HG03558 (cell line): ENCODE data around the gene FBXO34.

Source experiments
- ATAC-seq: cut with Tn5 transposase; IDR thresholded peaks from one replicate; pipeline ENCODE4 v1.9.1; 2021; ENCODE audit warnings: moderate number of reproducible peaks; ENCODE audit not compliant: unreplicated experiment; ENCODE audit errors: extremely low read depth

The FBXO34 gene

DNA sequence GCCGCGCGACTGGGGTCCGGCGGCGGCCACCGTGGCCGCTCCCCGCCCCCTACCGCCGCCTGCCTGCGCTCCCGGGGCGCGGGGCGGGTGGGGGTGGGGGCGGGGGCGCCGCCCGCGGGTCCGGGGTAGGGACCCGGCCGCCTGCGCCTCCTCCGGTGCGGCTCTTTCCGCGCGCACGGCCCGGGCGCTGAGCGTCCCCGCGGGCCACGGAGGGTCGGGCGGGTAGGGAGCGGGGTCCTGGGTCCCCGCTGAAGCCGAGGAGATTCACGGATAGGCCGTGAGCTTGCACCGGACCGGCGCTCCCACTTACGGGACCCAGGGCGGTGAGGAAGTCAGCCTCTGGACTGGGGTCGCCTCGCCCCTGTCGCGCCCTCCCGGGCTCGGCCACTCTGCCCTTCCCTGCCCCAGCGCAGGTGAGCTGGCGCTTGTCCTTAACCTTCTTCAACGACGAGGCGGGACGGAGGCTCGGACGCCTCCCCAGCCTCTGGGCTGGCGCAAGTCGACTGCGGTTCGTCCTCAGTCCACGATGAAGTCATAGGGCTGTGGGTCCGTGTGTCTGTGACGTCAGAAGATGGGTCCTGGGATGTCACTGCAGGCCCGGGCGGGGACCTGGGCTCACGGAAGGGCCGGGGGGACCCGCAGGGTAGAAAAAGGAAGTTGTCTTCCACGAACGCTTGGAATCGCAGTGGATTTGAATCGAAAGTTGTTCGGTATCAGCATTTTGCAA lies 514 bp downstream of the FBXO34 start:
- peak; percentile 21 for ATAC-seq

DNA sequence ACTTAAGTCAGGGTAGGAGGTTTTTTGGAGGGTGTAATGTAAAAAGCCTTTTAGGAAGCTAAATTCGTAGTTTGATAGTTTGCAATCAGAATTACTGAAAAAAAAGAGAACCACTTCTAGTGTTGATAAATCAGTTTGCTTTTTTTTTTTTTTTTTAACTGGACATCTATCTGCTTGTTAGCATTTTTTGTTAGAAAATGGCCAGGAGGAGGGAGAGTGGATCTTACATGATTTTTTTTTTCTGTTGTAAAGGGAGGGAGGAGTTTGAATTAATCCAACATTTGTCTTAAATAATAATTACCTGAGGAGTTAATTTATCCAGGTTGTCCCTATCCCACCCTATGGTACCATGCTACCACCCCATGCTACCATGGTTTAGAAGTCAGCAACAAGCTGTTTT lies 1.2 kb downstream of the FBXO34 start:
- ATAC-seq, result no peak

- no peak for ATAC-seq
These were observed 1.7 kb downstream of the FBXO34 start for GRCh38 chr14:55272922-55273321.

DNA sequence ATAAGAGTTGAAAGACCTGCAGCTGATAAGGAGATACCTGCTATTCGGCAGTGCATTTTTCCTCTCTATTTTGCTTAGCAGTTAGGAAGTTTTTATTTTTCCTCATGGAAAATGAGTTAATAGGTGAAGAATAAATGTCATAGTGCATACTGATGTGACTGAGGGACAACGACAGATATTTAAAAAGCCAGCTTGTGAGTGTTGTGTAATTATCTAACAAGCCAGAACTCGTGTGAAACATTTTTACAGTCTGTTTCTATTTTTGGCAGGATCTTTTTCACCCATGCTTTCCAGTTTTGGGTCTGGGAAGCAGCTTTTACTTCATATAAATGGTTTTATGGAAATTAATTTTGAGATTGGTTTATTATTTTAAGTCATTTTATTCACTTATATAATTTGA lies 2.9 kb downstream of the FBXO34 start:
- ATAC-seq, result no peak

- no peak for ATAC-seq
These were observed 3.5 kb downstream of the FBXO34 start for GRCh38 chr14:55274751-55275150.

- ATAC-seq, result no peak
These were observed 5.5 kb downstream of the FBXO34 start for GRCh38 chr14:55276736-55277135.

- peak; percentile 79 for ATAC-seq
These were observed 6.9 kb downstream of the FBXO34 start for GRCh38 chr14:55277972-55278740.

GRCh38 chr14:55279384-55279783 lies 8.2 kb downstream of the FBXO34 start:
- ATAC-seq, result no peak

- ATAC-seq, result no peak
These were observed 10.2 kb downstream of the FBXO34 start for GRCh38 chr14:55281316-55281839.

DNA sequence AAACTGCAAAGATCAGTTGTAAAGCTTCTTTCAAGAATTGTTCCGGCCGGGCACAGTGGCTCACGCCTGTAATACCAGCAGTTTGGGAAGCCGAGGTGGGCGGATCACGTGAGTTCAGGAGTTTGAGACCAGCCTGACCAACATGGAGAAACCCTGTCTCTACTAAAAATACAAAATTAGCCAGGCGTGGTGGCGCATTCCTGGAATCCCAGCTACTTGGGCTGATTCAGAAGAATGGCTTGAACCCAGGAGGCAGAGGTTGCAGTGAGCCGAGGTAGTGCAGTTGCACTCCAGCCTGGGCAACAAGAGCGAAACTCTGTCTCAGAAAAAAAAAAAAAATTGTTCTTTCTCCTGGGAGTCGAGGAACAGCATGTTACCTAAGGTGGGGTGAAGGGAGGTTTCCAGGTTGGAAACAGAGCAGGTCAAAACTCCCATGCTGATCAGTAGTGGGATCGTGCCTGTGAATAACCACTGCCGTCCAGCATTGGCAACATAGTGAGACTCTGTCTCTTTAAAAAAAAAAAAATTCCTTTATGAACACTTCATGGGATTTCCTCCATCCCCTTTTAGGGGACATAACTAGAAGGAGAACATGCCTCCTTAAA lies 13.9 kb downstream of the FBXO34 start:
- no peak for ATAC-seq

DNA sequence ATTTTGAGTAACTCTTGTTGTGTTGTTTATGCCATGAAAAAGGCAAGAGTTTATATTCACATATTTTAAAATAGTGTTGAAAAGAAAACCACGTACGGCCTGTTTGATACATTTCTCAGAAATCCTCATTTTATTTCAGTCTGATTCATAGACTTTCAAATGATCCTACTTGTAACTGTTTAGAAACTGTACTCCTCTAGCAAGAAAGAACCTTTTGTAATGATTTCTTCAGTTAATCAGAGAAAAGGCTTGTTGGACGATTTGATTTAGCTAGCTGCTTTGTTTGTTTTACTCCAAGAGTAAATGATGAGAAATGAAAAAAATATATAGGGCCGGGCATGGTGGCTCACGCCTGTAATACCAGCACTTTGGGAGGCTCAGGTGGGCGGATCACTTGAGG lies 17.2 kb downstream of the FBXO34 start:
- ATAC-seq, result no peak

GRCh38 chr14:55291480-55292081 lies 20.4 kb downstream of the FBXO34 start:
- ATAC-seq, result no peak

DNA sequence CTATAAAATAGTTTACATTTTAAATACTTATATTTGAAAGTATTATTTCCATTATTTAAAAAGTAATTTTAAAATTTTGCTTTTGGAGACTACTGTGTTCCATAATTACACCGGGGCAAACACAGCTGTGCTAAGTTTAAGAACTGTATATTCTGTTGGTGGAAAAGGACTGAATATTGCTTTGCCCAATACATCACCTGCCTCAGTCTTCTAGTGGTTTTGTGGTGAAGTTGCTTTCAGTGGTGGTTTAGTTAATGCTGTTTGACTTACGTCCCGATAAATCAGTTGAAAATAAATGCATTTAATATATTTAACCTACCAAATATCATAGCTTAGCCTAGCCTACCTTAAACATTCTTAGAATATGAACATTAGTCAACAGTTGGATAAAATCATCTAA lies 23.4 kb downstream of the FBXO34 start:
- ATAC-seq, result no peak

GRCh38 chr14:55297611-55298499 lies 26.6 kb downstream of the FBXO34 start:
- no peak for ATAC-seq

GRCh38 chr14:55298500-55298822 lies 27.2 kb downstream of the FBXO34 start:
- no peak for ATAC-seq

- no peak for ATAC-seq
These were observed 30.4 kb downstream of the FBXO34 start for GRCh38 chr14:55301437-55302121.

DNA sequence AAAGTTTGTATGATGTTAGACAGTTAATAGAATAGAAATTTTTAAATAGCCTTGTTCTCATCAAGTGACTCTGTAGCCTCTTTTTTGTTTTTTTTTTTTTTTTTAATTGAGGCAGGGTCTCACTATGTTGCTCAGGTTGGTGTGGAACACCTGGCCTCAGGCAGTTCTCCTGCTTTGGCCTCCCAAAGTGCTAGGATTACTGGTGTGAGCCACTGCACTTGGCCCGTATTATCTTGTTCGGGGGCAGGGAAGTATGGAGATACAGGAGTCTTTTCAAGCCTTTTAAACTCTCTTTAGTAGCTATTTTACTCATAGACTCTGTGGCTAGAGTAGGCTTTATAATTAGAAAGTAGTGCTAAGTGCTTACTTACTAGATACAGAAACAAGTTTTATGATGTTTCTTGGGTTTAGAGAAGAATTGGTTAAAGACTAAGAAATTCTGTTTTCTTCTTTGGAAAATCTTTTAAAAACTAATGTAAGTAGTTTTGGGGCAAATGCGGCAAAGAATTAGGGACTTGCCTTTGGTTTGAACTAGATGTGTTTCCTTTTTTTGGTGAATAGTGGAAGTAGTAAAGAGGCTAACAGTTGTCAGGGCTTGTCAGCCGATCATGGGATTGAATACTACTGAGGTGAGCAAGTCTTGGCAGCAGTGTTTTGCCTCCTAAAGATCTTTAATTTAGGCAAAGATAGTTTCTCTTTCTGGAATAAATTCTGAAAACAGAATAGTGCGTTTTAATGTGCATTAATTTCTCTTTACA lies 31.3 kb downstream of the FBXO34 start:
- no peak for ATAC-seq

DNA sequence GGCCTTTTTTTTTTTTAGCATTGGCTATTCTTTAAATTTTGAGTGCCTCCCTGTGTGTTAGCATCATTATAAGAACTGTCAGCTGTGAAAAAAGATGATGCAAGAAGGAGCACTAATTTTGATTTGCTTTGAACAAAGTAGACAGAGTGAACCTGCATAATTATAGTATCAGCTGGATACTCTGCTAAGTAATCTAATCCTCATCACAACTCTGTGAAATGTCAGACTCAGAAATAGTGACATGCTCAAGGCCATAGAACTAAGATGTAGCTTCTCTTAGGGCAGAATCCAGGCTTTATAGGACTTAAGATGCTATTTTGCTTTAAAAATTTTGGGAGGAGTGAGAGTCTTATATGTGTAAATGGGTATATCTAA lies 31.9 kb downstream of the FBXO34 start:
- ATAC-seq, result no peak

DNA sequence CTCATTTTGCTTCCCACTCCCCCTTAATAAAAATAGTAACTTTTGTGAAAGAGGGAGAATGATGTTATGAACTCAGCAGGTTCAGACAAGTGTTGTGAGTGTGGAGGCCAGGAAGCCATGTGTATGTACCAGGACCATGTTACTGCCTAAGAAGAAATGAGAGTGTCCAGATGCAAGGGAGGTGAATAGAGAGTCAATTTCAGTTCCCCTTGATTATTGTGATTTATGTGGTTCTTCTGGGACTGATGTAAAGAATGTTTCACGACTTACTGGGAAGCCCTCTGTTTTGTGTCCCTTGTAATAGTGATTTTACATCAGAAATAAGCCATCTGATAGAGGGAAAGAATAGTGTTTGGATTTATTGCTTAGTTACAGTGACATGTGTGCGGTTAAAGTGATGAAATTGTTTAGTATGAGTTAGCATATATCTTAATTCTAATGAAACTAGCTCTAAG lies 32.5 kb downstream of the FBXO34 start:
- no peak for ATAC-seq
